ENCODE results near the gene CA4.
"Not testable (repeated sequence)": the region's sequence is repeated elsewhere in the genome, so short reads cannot be mapped to it uniquely, and the experiment has no call there.

The CA4 gene

DNA sequence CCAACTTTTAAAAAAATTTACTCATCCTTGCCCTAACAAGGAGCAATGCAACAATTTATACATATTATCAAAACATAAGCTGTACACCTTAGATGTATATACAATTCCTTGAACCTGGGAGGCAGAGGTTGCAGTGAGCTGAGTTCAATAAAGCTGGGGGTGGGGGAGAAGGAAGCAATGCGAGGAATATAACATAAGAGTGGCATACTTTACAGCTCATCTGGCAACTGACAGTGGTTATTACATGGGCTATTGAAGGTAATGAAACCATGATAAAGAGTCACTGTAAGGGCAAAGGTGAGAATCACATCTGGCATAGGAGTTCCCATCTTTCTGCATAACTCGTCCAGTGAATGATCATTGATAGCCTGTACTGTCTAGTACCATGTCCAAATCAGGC is 43.7 kb downstream of the CA4 start:
- H3K9me3 Mint-ChIP-seq = no peaks in the 10 kb centered on the region
- ATAC-seq (no peak), DNase-seq (no peak)
- no peaks in the 10 kb centered on the region for H3K4me1 Mint-ChIP-seq
- no peak overlapping the region for H3K27ac Mint-ChIP-seq
- no peaks in the 10 kb centered on the region for H3K27me3 Mint-ChIP-seq
- no peak overlapping the region for H3K4me3 Mint-ChIP-seq
- peaks cover 24% of the 10 kb centered on the region for H3K36me3 Mint-ChIP-seq (ENCODE audit: low read depth)

DNA sequence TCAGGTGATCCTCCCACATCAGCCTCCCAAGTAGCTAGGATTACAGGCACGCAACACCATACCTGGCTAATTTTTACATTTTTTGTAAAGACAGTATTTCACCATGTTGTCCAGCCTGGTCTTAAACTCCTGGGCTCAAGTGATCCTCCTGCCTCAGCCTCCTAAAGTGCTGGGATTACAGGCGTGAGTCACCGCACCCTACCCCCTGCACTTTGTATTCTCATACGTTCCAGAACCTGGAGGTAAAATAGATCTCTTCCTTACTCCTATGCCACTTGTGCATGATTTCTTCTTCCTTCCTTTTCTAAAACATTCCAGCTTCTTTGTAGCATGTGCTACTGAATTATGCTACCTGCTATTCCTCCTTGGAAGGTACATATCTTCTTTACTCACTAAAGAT is 44.4 kb downstream of the CA4 start:
- not testable (repeated sequence) for DNase-seq, H3K27me3 Mint-ChIP-seq, ATAC-seq, H3K9me3 Mint-ChIP-seq, H3K4me1 Mint-ChIP-seq, H3K27ac Mint-ChIP-seq, H3K4me3 Mint-ChIP-seq
- H3K36me3 Mint-ChIP-seq (ENCODE audit: low read depth) = peaks cover 19% of the 10 kb centered on the region

DNA sequence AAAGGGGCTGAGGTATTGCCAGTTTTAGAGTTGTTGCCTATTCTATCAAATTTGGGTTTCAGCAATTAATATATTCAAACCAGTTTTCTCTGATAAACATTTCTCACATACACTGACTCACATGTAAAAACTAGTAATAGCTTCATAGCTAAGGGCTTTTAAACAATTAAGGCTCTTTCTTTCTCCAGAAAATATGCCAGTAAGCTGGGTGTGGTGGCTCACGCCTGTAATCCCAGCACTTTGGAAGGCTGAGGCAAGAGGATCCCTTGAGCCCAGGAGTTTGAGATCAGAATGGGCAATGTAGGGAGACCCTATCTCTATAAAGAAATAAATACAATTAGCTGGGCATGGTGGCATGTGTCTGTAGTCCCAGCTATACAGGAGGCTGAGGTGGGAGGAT is 48.9 kb downstream of the CA4 start:
- H3K4me3 Mint-ChIP-seq, DNase-seq, ATAC-seq, H3K27ac Mint-ChIP-seq, H3K9me3 Mint-ChIP-seq, H3K27me3 Mint-ChIP-seq, H3K4me1 Mint-ChIP-seq: not testable (repeated sequence)
- peaks cover 13% of the 10 kb centered on the region for H3K36me3 Mint-ChIP-seq (ENCODE audit: low read depth)

DNA sequence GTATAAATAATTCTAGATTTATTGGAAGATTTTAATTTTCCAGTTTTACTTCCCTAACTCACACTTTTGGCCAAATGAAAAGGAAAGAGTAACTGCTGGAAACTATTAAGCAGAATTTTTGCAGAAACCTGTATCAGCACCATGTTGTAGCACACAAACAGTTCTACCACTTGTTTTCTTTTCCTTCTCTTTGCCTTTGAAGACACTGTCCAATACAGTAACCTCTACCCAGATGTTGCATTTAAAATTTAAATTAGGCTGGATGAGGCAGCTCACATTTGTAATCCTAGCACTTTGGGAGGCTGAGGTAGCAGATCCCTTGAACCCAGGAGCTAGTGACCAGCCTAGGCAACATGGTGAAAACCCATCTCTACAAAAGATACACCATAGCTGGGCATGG is 56.0 kb downstream of the CA4 start:
- DNase-seq; H3K27ac Mint-ChIP-seq; H3K4me1 Mint-ChIP-seq; H3K4me3 Mint-ChIP-seq; ATAC-seq; H3K27me3 Mint-ChIP-seq; H3K9me3 Mint-ChIP-seq; H3K36me3 Mint-ChIP-seq (ENCODE audit: low read depth): not testable (repeated sequence)

DNA sequence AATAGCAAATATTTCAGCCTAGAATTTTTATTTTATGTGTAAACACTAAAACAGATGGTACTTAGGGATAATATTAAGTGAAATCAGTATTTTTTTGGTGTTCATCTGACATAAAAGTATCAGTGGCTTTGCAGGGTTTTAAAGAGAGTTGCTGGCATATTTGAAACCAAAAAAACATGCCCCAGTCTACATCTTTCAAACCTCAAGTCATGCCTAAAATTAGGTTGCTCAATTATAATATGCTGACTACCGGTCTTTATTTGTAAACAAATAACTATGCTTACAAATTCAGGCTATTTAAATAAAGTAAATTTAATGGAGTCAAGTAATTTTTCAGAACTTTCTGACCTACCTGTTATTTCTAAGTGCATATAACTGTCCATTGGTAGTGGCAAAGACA is 58.5 kb downstream of the CA4 start:
- not testable (repeated sequence) for H3K27ac Mint-ChIP-seq; H3K4me3 Mint-ChIP-seq; H3K36me3 Mint-ChIP-seq (ENCODE audit: low read depth); ATAC-seq; DNase-seq; H3K9me3 Mint-ChIP-seq; H3K4me1 Mint-ChIP-seq; H3K27me3 Mint-ChIP-seq
